Transverse colon (tissue), 4 donors: Measurements from ENCODE around the gene TVP23C.

ENCODE experiments used
- CTCF ChIP-seq, 5 experiments: fragments of 200-600 bp in 3 of 5; fragments of 450-650 bp in 2 of 5; sonication (generic) in 3 of 5; IDR thresholded peaks; 1 replicate in 2 of 5; 2 replicates in 3 of 5; pipeline ENCODE4 v1.5.1; 2016 to 2017; ENCODE audit warnings: antibody characterized with exemption in 5 of 5, inconsistent platforms in 3 of 5, mild to moderate bottlenecking in 2 of 5, moderate library complexity in 1 of 5
- EP300 ChIP-seq: sonication (generic); formaldehyde crosslinking; IDR thresholded peaks from one replicate; pipeline ENCODE4 v1.6.1; 2017; ENCODE audit warnings: antibody characterized with exemption, low read depth
- POLR2A ChIP-seq: fragments of 450-650 bp; IDR thresholded peaks from one replicate; pipeline ENCODE4 v1.6.1; 2016; ENCODE audit warnings: antibody characterized with exemption, mild to moderate bottlenecking, moderate library complexity
- POLR2AphosphoS5 ChIP-seq, 3 donors: sonication (generic); formaldehyde crosslinking; IDR thresholded peaks; one replicate each; pipeline ENCODE4 v1.6.1; 2016; ENCODE audit warnings: antibody characterized with exemption in 3 of 3

DNA sequence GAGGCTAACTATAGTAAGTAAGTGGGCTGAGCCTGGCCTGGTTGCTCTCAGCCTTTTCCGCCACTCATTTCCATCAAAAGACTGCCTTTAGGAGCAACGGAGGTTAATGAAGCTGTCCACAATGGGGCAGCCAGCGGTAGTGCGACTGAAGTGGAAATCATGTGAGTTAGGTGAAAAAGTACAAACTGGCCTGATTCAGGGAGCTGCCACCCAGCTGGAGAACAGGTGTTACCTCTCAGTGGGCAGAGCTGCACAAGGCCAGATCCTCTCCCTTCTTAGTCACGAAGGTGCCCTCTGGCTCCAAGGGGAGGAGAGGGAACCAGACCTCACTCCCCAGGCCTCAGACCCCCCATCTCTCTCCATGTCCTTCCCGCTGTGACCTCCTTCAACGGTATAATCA is 61.5 kb downstream of the TVP23C start:
- TF ChIP-seq CTCF (IDR thresholded peaks at IDR 0.05): no peak
- TF ChIP-seq POLR2A: no peak
- TF ChIP-seq EP300: no peak
- no peak for TF ChIP-seq POLR2AphosphoS5 (IDR thresholded peaks at IDR 0.05)
